HG03196 (cell line): ENCODE data around the gene ULK4.
"Not testable (repeated sequence)": the region's sequence is repeated elsewhere in the genome, so short reads cannot be mapped to it uniquely, and the experiment has no call there.

ENCODE experiments used
- ATAC-seq: cut with Tn5 transposase; IDR thresholded peaks from one replicate; pipeline ENCODE4 v1.9.1; 2021; ENCODE audit not compliant: unreplicated experiment

The ULK4 gene

GRCh38 chr3:41960826-41961750 is 815 bp downstream of the ULK4 start:
- peak; percentile 15 for ATAC-seq

- no peak for ATAC-seq
Observed at GRCh38 chr3:41956574-41956973, 5.3 kb downstream of the ULK4 start.

GRCh38 chr3:41955192-41955591 is 6.7 kb downstream of the ULK4 start:
- no peak for ATAC-seq

GRCh38 chr3:41943311-41943843 is 18.5 kb downstream of the ULK4 start:
- ATAC-seq: no peak

GRCh38 chr3:41940393-41940792 is 21.5 kb downstream of the ULK4 start:
- no peak for ATAC-seq

- no peak for ATAC-seq
Observed at GRCh38 chr3:41936384-41936783, 25.5 kb downstream of the ULK4 start.

GRCh38 chr3:41933154-41933676 is 28.7 kb downstream of the ULK4 start:
- ATAC-seq: no peak

- ATAC-seq: no peak
Observed at GRCh38 chr3:41932464-41932863, 29.4 kb downstream of the ULK4 start.

- ATAC-seq: no peak
Observed at GRCh38 chr3:41920406-41920965, 41.4 kb downstream of the ULK4 start.

GRCh38 chr3:41915353-41915752 is 46.5 kb downstream of the ULK4 start:
- ATAC-seq: no peak

GRCh38 chr3:41912280-41912679 is 49.6 kb downstream of the ULK4 start:
- ATAC-seq: no peak

- ATAC-seq: no peak
Observed at GRCh38 chr3:41907330-41908073, 54.4 kb downstream of the ULK4 start.

- no peak for ATAC-seq
Observed at GRCh38 chr3:41900265-41900664, 61.6 kb downstream of the ULK4 start.

- ATAC-seq: no peak
Observed at GRCh38 chr3:41898631-41899030, 63.3 kb downstream of the ULK4 start.

GRCh38 chr3:41893977-41894376 is 67.9 kb downstream of the ULK4 start:
- ATAC-seq: no peak

GRCh38 chr3:41888368-41889076 is 73.4 kb downstream of the ULK4 start:
- ATAC-seq: no peak

- ATAC-seq: no peak
Observed at GRCh38 chr3:41882956-41883355, 78.9 kb downstream of the ULK4 start.

- no peak for ATAC-seq
Observed at GRCh38 chr3:41881233-41881821, 80.6 kb downstream of the ULK4 start.

GRCh38 chr3:41880387-41880786 is 81.5 kb downstream of the ULK4 start:
- ATAC-seq: no peak

GRCh38 chr3:41877741-41878140 is 84.2 kb downstream of the ULK4 start:
- ATAC-seq: not testable (repeated sequence)
